ENCODE data around the gene ACSS3.

Gene ACSS3

GRCh38 chr12:81253360-81253759 is 175.5 kb downstream of the ACSS3 start:
- WGBS (ENCODE audit: insufficient coverage, insufficient read length), result no CpG with 5 or more reads among the region's 3 CpGs
- Histone ChIP-seq H3K4me1 (ENCODE audit: control insufficient read depth, insufficient read depth, low read length) (peaks cover 3% of the 10 kb centered on the region; the same call in 1 of the 2 replicates), H3K36me3 (ENCODE audit: control insufficient read depth, insufficient read depth, low read length) (no peaks in the 10 kb centered on the region), H3K9me3 (ENCODE audit: control insufficient read depth, insufficient read depth, low read length) (no peaks in the 10 kb centered on the region), H3K27ac (ENCODE audit: low read length) (no peak overlapping the region), H3K27me3 (ENCODE audit: control insufficient read depth, insufficient read depth, low read length) (no peaks in the 10 kb centered on the region), H3K4me3 (ENCODE audit: low read length) (no peak overlapping the region)
- no peak for DNase-seq (ENCODE audit: low read depth, low spot score)

GRCh38 chr12:81255456-81255855 is 177.6 kb downstream of the ACSS3 start:
- no peak overlapping the region for H3K27ac ChIP-seq (ENCODE audit: low read length)
- H3K4me3 ChIP-seq (ENCODE audit: low read length), result no peak overlapping the region
- H3K27me3 ChIP-seq (ENCODE audit: control insufficient read depth, insufficient read depth, low read length), result no peaks in the 10 kb centered on the region
- H3K4me1 ChIP-seq (ENCODE audit: control insufficient read depth, insufficient read depth, low read length), result peaks cover 3% of the 10 kb centered on the region; the same call in 1 of the 2 replicates
- no peak for DNase-seq (ENCODE audit: low read depth, low spot score)
- WGBS (ENCODE audit: insufficient coverage, insufficient read length), result no CpG with 5 or more reads among the region's 7 CpGs
- H3K36me3 ChIP-seq (ENCODE audit: control insufficient read depth, insufficient read depth, low read length), result no peaks in the 10 kb centered on the region
- H3K9me3 ChIP-seq (ENCODE audit: control insufficient read depth, insufficient read depth, low read length), result no peaks in the 10 kb centered on the region

GRCh38 chr12:81255947-81256346 is 178.1 kb downstream of the ACSS3 start:
- H3K4me3 ChIP-seq (ENCODE audit: low read length), result no peak overlapping the region
- no peaks in the 10 kb centered on the region for H3K36me3 ChIP-seq (ENCODE audit: control insufficient read depth, insufficient read depth, low read length)
- no peaks in the 10 kb centered on the region for H3K9me3 ChIP-seq (ENCODE audit: control insufficient read depth, insufficient read depth, low read length)
- no peak overlapping the region for H3K27ac ChIP-seq (ENCODE audit: low read length)
- no peak for DNase-seq (ENCODE audit: low read depth, low spot score)
- H3K4me1 ChIP-seq (ENCODE audit: control insufficient read depth, insufficient read depth, low read length), result peaks cover 3% of the 10 kb centered on the region; the same call in 1 of the 2 replicates
- no CpG with 5 or more reads among the region's 2 CpGs for WGBS (ENCODE audit: insufficient coverage, insufficient read length)
- no peaks in the 10 kb centered on the region for H3K27me3 ChIP-seq (ENCODE audit: control insufficient read depth, insufficient read depth, low read length)

- H3K36me3 ChIP-seq (ENCODE audit: control insufficient read depth, insufficient read depth, low read length), result no peaks in the 10 kb centered on the region
- H3K27ac ChIP-seq (ENCODE audit: low read length), result no peak overlapping the region
- no peak overlapping the region for H3K4me3 ChIP-seq (ENCODE audit: low read length)
- no peaks in the 10 kb centered on the region for H3K9me3 ChIP-seq (ENCODE audit: control insufficient read depth, insufficient read depth, low read length)
- peaks cover 3% of the 10 kb centered on the region; the same call in 1 of the 2 replicates for H3K4me1 ChIP-seq (ENCODE audit: control insufficient read depth, insufficient read depth, low read length)
- no CpG with 5 or more reads among the region's 4 CpGs for WGBS (ENCODE audit: insufficient coverage, insufficient read length)
- H3K27me3 ChIP-seq (ENCODE audit: control insufficient read depth, insufficient read depth, low read length), result no peaks in the 10 kb centered on the region
- no peak for DNase-seq (ENCODE audit: low read depth, low spot score)
These were observed 180.2 kb downstream of the ACSS3 start for GRCh38 chr12:81257947-81258551.

GRCh38 chr12:81259360-81259759 is 181.5 kb downstream of the ACSS3 start:
- H3K4me3 ChIP-seq (ENCODE audit: low read length), result no peak overlapping the region
- no peaks in the 10 kb centered on the region for H3K9me3 ChIP-seq (ENCODE audit: control insufficient read depth, insufficient read depth, low read length)
- no CpG with 5 or more reads among the region's 4 CpGs for WGBS (ENCODE audit: insufficient coverage, insufficient read length)
- H3K27ac ChIP-seq (ENCODE audit: low read length), result no peak overlapping the region
- peaks cover 3% of the 10 kb centered on the region; the same call in 1 of the 2 replicates for H3K4me1 ChIP-seq (ENCODE audit: control insufficient read depth, insufficient read depth, low read length)
- H3K36me3 ChIP-seq (ENCODE audit: control insufficient read depth, insufficient read depth, low read length), result no peaks in the 10 kb centered on the region
- DNase-seq (ENCODE audit: low read depth, low spot score), result no peak
- H3K27me3 ChIP-seq (ENCODE audit: control insufficient read depth, insufficient read depth, low read length), result no peaks in the 10 kb centered on the region

- Histone ChIP-seq H3K27ac (ENCODE audit: low read length) (no peak overlapping the region), H3K4me3 (ENCODE audit: low read length) (no peak overlapping the region), H3K4me1 (ENCODE audit: control insufficient read depth, insufficient read depth, low read length) (no peaks in the 10 kb centered on the region; the same call in 1 of the 2 replicates), H3K9me3 (ENCODE audit: control insufficient read depth, insufficient read depth, low read length) (no peaks in the 10 kb centered on the region), H3K36me3 (ENCODE audit: control insufficient read depth, insufficient read depth, low read length) (no peaks in the 10 kb centered on the region), H3K27me3 (ENCODE audit: control insufficient read depth, insufficient read depth, low read length) (no peaks in the 10 kb centered on the region)
- no peak for DNase-seq (ENCODE audit: low read depth, low spot score)
- WGBS (ENCODE audit: insufficient coverage, insufficient read length), result no CpG with 5 or more reads among the region's 4 CpGs
These were observed 183.8 kb downstream of the ACSS3 start for GRCh38 chr12:81261508-81262207.

- H3K27me3 ChIP-seq (ENCODE audit: control insufficient read depth, insufficient read depth, low read length), result no peaks in the 10 kb centered on the region
- no peak overlapping the region for H3K4me3 ChIP-seq (ENCODE audit: low read length)
- H3K4me1 ChIP-seq (ENCODE audit: control insufficient read depth, insufficient read depth, low read length), result no peaks in the 10 kb centered on the region
- no peaks in the 10 kb centered on the region for H3K36me3 ChIP-seq (ENCODE audit: control insufficient read depth, insufficient read depth, low read length)
- H3K27ac ChIP-seq (ENCODE audit: low read length), result no peak overlapping the region
- H3K9me3 ChIP-seq (ENCODE audit: control insufficient read depth, insufficient read depth, low read length), result no peaks in the 10 kb centered on the region
- WGBS (ENCODE audit: insufficient coverage, insufficient read length), result no CpG with 5 or more reads among the region's 2 CpGs
- DNase-seq (ENCODE audit: low read depth, low spot score), result no peak
These were observed 185.2 kb downstream of the ACSS3 start for GRCh38 chr12:81263072-81263471.

- no peak for DNase-seq (ENCODE audit: low read depth, low spot score)
- Histone ChIP-seq H3K9me3 (ENCODE audit: control insufficient read depth, insufficient read depth, low read length) (no peaks in the 10 kb centered on the region), H3K36me3 (ENCODE audit: control insufficient read depth, insufficient read depth, low read length) (no peaks in the 10 kb centered on the region), H3K4me1 (ENCODE audit: control insufficient read depth, insufficient read depth, low read length) (no peaks in the 10 kb centered on the region), H3K4me3 (ENCODE audit: low read length) (no peak overlapping the region), H3K27me3 (ENCODE audit: control insufficient read depth, insufficient read depth, low read length) (no peaks in the 10 kb centered on the region), H3K27ac (ENCODE audit: low read length) (no peak overlapping the region)
- no CpG with 5 or more reads among the region's 5 CpGs for whole genome bisulfite sequencing (ENCODE audit: insufficient coverage, insufficient read length)
These were observed 192.5 kb downstream of the ACSS3 start for GRCh38 chr12:81270385-81270784.

GRCh38 chr12:81274637-81275529 is 197.0 kb downstream of the ACSS3 start:
- DNase-seq (ENCODE audit: low read depth, low spot score), result no peak
- no peaks in the 10 kb centered on the region for H3K36me3 ChIP-seq (ENCODE audit: control insufficient read depth, insufficient read depth, low read length)
- H3K27me3 ChIP-seq (ENCODE audit: control insufficient read depth, insufficient read depth, low read length), result no peaks in the 10 kb centered on the region
- H3K9me3 ChIP-seq (ENCODE audit: control insufficient read depth, insufficient read depth, low read length), result no peaks in the 10 kb centered on the region
- no peak overlapping the region for H3K4me3 ChIP-seq (ENCODE audit: low read length)
- H3K4me1 ChIP-seq (ENCODE audit: control insufficient read depth, insufficient read depth, low read length), result no peaks in the 10 kb centered on the region
- no peak overlapping the region for H3K27ac ChIP-seq (ENCODE audit: low read length)
- WGBS (ENCODE audit: insufficient coverage, insufficient read length), result no CpG with 5 or more reads among the region's 8 CpGs

GRCh38 chr12:81284137-81284536 is 206.3 kb downstream of the ACSS3 start:
- Histone ChIP-seq H3K9me3 (ENCODE audit: control insufficient read depth, insufficient read depth, low read length) (no peaks in the 10 kb centered on the region), H3K4me3 (ENCODE audit: low read length) (no peak overlapping the region), H3K4me1 (ENCODE audit: control insufficient read depth, insufficient read depth, low read length) (no peaks in the 10 kb centered on the region), H3K27me3 (ENCODE audit: control insufficient read depth, insufficient read depth, low read length) (no peaks in the 10 kb centered on the region), H3K36me3 (ENCODE audit: control insufficient read depth, insufficient read depth, low read length) (no peaks in the 10 kb centered on the region), H3K27ac (ENCODE audit: low read length) (no peak overlapping the region)
- DNase-seq (ENCODE audit: low read depth, low spot score), result no peak
- WGBS (ENCODE audit: insufficient coverage, insufficient read length), result no CpG with 5 or more reads among the region's 3 CpGs
